Fibroblast of lung (primary cell): Measurements from ENCODE around the gene HIP1.

ENCODE experiments used
- EZH2 ChIP-seq: IDR thresholded peaks from 2 replicates; pipeline ENCODE4 v1.5.1; 2012; ENCODE audit warnings: low read length, control low read depth, mild to moderate bottlenecking; ENCODE audit errors: missing control alignments
- TF ChIP-seq, protein P1 (sequence below), 2 donors: IDR thresholded peaks in 1 of 2; conservative IDR thresholded peaks in 1 of 2; 1 replicate in 1 of 2; 2 replicates in 1 of 2; pipeline ENCODE4 v1.5.1; 2011 to 2012; ENCODE audit warnings: low read length in 2 of 2, control low read depth in 1 of 2, inconsistent platforms in 1 of 2, low read depth in 1 of 2, mild to moderate bottlenecking in 1 of 2

DNA sequence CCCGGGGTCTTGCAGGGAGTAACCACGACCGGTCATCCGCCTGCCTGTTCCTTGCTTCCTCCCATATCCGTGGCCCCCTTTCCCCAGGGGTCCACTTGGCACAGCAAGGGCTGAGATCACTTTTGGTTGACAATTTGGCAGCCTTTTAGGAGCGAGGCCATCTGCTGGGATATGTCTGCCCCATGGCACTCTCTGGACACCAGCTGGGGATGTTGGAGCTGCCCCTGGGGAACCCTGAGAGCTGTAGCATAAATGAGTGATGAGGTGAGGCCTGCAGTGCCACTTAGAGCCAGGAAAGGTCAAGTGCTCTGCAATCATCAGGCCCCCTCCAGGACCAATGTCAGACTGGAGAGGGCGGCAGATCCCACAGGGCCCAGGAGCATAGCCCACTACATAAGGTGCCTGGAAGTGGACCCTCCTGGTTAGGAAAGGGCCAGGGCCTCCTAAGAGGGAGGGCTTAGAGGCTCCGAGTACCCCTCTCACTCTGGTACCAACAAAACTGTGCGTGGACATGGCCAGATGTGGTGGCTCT, 92.1 kb downstream of the HIP1 start:
- TF ChIP-seq, protein P1, sequence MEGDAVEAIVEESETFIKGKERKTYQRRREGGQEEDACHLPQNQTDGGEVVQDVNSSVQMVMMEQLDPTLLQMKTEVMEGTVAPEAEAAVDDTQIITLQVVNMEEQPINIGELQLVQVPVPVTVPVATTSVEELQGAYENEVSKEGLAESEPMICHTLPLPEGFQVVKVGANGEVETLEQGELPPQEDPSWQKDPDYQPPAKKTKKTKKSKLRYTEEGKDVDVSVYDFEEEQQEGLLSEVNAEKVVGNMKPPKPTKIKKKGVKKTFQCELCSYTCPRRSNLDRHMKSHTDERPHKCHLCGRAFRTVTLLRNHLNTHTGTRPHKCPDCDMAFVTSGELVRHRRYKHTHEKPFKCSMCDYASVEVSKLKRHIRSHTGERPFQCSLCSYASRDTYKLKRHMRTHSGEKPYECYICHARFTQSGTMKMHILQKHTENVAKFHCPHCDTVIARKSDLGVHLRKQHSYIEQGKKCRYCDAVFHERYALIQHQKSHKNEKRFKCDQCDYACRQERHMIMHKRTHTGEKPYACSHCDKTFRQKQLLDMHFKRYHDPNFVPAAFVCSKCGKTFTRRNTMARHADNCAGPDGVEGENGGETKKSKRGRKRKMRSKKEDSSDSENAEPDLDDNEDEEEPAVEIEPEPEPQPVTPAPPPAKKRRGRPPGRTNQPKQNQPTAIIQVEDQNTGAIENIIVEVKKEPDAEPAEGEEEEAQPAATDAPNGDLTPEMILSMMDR (conservative IDR thresholded peaks at IDR 0.05 in 1 of 2, IDR thresholded peaks at IDR 0.05 in 1 of 2; ENCODE audit: low read depth in 1 of 2, low read length in 2 of 2), result no peak
- no peak for TF ChIP-seq EZH2
